ENCODE data around the gene WNT2B.

The WNT2B gene

DNA sequence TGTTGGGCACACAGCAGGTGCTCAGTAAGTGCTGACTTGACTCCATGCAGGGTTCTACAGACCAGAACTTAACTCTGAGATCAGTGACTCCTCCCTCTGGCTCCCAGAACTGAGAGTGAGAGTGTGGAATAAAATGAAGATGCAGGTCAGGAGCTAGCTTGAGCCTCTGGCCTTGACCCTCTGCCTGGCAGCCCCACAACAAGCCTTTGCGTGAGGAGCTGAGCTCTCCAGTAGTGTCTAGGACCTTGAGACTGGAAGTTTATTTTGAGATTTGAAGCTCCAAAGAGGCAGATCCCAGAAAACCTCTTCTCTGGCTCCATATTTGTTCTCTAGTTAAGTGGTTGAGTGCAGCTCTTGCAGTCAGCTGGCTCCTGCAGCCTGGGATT is 3.4 kb upstream of the WNT2B start:
- no peak for DNase-seq

DNA sequence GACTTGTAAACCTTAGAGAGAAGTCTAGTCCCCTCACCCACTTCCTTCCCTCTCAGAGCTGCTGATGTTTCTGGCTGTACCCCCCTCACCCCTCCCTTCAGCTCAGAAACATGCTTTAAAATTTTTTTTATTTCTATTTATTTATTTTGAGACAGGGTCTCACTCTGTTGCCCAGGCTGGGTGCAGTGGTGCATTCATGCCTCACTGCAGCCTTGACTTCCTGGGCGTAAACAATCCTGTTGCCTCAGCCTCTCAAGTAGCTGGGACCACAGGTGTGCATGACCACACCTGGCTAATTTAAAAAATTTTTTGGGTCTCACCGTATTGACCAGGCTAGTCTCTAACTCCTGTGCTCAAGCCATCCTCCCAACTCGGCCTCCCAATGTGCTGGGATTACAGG is 2.9 kb upstream of the WNT2B start:
- DNase-seq, result no peak

DNA sequence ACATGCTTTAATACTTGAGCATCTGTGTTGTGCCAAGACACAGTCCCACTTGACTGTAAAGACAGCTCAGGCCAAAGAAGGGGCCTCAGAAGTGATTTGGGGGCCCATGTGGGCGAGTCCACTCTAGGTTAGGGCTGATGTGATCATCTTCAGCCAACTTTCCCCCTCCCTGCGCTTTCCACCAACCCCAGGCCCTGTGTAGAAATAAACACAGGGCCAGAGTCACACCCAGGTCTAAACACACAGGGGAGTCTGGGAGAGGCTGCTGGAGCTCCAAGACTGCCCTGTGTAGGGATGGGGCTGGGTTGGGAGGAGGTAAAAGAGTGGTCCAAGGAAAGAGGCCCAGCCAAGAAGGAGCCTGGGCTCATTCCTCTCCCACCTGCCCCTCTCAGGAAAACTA is 2.5 kb upstream of the WNT2B start:
- no peak for DNase-seq

GRCh38 chr1:112506731-112507130 is 2.0 kb upstream of the WNT2B start:
- no peak for DNase-seq

GRCh38 chr1:112507336-112507735 is 1.4 kb upstream of the WNT2B start:
- DNase-seq, result no peak

DNA sequence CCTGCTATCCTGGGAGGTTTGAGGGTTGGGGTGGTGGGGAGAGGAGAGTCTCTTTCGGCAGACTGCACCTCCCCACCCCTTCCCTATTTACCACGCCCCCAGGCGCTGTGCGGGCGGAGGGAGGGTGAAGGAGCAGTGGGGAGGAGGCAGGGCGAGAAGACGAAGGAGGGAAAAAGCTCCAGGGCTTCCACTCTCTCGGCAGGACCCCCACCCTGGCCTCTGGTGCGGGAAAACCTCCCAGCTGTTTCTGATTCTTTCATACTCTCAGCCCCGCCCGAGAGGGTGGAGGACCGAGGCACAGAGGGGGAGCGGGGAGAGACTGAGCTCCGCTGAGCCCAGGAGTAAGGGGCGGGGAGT is 866 bp upstream of the WNT2B start:
- no peak for DNase-seq

DNA sequence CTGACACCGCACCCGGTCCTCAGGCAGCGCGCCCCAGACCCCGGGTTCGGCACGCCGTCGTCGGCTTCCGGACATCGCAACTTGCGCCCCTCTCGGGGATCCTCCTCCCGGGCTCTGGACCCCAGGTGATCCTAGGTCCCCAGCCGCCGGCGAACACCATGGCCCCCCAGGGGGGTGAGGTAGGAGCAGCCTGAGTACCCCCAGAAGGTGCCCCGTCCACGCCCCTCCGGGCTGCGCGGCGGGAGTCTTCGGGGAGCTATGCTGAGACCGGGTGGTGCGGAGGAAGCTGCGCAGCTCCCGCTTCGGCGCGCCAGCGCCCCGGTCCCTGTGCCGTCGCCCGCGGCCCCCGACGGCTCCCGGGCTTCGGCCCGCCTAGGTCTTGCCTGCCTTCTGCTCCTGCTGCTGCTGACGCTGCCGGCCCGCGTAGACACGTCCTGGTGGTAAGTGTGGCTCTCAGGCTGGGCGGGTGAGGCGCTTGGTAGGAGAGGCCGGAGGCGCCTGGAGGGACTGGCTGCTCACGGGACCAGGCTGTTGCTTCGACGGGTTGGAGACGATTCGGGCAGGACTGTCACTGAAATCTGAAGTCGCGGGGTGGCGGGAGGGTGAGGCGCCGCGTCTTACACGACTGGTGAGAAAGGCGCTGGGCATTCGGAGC is 367 bp downstream of the WNT2B start:
- no peak for DNase-seq

- no peak for DNase-seq
Measured at GRCh38 chr1:112509660-112510178, 954 bp downstream of the WNT2B start.

DNA sequence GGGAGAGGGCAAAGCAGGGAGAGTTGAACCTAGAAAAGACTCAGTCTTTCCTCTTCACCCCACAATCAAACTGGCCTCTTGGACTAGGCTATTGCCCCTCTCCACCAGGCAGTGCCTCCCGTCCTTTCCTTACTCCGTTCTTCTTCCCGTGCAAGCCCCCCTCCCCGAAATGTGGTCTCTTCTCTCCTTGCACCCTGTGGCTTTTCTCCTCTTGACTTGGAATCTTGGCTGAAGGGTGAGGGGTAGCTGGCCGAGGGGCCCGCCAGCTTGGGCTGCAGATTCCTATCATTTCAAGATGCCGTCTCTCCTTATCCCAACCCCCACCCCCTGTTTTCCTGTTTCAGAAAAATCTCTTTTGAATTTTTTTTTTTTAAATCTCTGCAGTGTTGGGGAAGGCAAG is 1.6 kb downstream of the WNT2B start:
- DNase-seq, result no peak

DNA sequence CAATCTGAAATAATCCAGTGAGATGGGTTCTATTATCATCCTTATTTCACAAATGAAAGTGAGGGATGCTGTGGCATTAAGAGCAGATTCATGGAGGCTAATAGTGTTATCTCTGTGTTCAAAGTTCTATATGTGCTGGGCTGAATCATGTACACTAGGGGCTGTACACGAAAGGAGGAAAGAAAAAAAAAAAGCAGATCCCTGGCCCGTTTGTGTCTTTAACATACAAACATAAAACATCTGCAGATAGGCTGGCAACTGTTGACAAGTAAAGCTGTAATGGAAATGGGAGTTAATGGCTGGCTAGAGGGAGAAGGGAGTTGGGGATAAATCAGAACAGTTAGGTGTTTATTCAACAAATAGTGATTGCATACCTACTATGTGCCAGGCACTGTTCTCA is 3.1 kb downstream of the WNT2B start:
- DNase-seq, result no peak

- no peak for DNase-seq
Measured at GRCh38 chr1:112513112-112513870, 4.5 kb downstream of the WNT2B start.

GRCh38 chr1:112514901-112515300 is 6.1 kb downstream of the WNT2B start:
- no peak for DNase-seq

GRCh38 chr1:112515311-112516009 is 6.7 kb downstream of the WNT2B start:
- DNase-seq, result no peak

DNA sequence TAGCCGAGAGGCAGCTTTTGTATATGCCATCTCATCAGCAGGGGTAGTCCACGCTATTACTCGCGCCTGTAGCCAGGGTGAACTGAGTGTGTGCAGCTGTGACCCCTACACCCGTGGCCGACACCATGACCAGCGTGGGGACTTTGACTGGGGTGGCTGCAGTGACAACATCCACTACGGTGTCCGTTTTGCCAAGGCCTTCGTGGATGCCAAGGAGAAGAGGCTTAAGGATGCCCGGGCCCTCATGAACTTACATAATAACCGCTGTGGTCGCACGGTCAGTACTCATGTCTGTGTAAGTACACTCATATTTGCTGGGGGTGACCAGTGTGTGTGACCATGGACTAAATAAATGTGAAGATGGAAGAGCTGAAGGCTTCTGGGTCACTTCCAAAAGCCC is 7.4 kb downstream of the WNT2B start:
- no peak for DNase-seq

DNA sequence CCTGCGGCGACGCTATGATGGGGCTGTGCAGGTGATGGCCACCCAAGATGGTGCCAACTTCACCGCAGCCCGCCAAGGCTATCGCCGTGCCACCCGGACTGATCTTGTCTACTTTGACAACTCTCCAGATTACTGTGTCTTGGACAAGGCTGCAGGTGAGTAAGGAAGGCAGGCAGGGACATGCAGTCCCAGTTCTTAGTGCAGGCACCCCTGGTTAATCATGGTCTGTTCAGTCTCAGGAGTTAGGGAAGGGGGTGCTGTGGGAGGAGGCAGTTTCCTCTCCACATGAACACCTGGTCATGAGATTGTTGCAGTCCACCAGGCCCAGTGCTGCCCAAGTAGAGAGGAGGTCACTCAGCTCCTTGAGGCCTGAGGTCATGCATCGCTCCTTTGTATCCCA is 8.5 kb downstream of the WNT2B start:
- DNase-seq, result no peak

- no peak for DNase-seq
Measured at GRCh38 chr1:112517646-112518045, 8.9 kb downstream of the WNT2B start.

- DNase-seq, result no peak
Measured at GRCh38 chr1:112518186-112518585, 9.4 kb downstream of the WNT2B start.

DNA sequence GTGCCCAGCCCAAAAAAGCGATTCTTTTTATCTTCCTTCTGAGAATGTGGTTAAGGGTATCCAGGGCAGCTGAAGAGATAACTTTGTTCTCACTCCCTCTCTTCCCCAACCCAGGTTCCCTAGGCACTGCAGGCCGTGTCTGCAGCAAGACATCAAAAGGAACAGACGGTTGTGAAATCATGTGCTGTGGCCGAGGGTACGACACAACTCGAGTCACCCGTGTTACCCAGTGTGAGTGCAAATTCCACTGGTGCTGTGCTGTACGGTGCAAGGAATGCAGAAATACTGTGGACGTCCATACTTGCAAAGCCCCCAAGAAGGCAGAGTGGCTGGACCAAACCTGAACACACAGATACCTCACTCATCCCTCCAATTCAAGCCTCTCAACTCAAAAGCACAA is 11.4 kb downstream of the WNT2B start:
- DNase-seq, result no peak

GRCh38 chr1:112522621-112523020 is 13.9 kb downstream of the WNT2B start:
- DNase-seq, result no peak

DNA sequence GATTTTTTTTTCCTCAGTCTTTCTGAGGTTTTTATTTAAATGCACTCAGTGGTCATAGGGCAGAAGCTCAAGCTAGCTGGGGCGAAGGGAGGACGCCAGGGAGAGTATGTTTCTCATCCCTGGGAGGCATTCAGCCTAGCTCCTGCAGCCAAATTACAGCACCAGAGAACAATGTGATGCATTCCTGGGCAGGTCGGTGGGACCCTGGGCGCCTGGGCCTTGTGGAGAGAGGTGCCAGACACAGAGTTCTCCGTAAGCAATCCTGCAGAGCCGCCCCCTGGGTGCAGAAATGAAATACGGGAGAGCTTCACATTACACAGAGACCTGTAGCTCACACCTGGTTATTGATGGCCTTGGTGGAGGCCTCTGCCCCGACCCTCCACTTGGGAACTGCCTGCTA is 15.5 kb downstream of the WNT2B start:
- DNase-seq, result no peak

GRCh38 chr1:112524986-112525385 is 16.2 kb downstream of the WNT2B start:
- no peak for DNase-seq

- no peak for DNase-seq
Measured at GRCh38 chr1:112527266-112528010, 18.7 kb downstream of the WNT2B start.

- DNase-seq, result no peak
Measured at GRCh38 chr1:112528076-112528475, 19.3 kb downstream of the WNT2B start.

Measured in AML-193 (cell line).